GM12878 (cell line): ENCODE measurements around the gene CDC14B. TPM values are rescaled to one million over a fixed set of nuclear protein-coding genes. Genes with fewer than 3 reads are reported as not detected.
A peak's percentile ranks its signal among the peaks of the same experiment; 100 is the strongest.

Experiments
- BACH1 ChIP-seq: fragments of 450-650 bp; IDR thresholded peaks from 2 replicates; pipeline ENCODE4 v1.6.1; 2017; ENCODE audit warnings: mild to moderate bottlenecking, borderline replicate concordance
- BMI1 ChIP-seq: fragments of 450-650 bp; IDR thresholded peaks from 2 replicates; pipeline ENCODE4 v1.6.1; 2016; ENCODE audit warnings: mild to moderate bottlenecking, moderate library complexity, borderline replicate concordance
- EGR1 ChIP-seq, 2 experiments: IDR thresholded peaks; 1 replicate in 1 of 2; 2 replicates in 1 of 2; pipeline ENCODE4 v1.6.1; 2011 to 2012; ENCODE audit warnings: low read depth in 2 of 2, low read length in 2 of 2, borderline replicate concordance in 1 of 2, mild to moderate bottlenecking in 1 of 2, moderate library complexity in 1 of 2
- ETV6 ChIP-seq, 2 experiments: fragments of 450-650 bp in 1 of 2; IDR thresholded peaks in 1 of 2; conservative IDR thresholded peaks in 1 of 2; 2 replicates each; pipeline ENCODE4 v1.6.1; 2014; ENCODE audit warnings: antibody characterized with exemption in 1 of 2, borderline replicate concordance in 1 of 2, low read depth in 1 of 2, mild to moderate bottlenecking in 1 of 2, moderate library complexity in 1 of 2
- IKZF2 ChIP-seq, 2 experiments: fragments of 450-650 bp; IDR thresholded peaks; 2 replicates each; pipeline ENCODE4 v1.6.1; 2017; ENCODE audit warnings: mild to moderate bottlenecking in 2 of 2, moderate library complexity in 2 of 2
- MTA2 ChIP-seq: fragments of 450-650 bp; IDR thresholded peaks from 2 replicates; pipeline ENCODE4 v1.6.1; 2016; ENCODE audit warnings: low read depth, mild to moderate bottlenecking, moderate library complexity
- MYB ChIP-seq: fragments of 150-350 bp; IDR thresholded peaks from 2 replicates; pipeline ENCODE4 v1.6.1; 2014; ENCODE audit warnings: mild to moderate bottlenecking, low read depth, low read length, borderline replicate concordance
- NFIC ChIP-seq: IDR thresholded peaks from 2 replicates; pipeline ENCODE4 v1.6.1; 2012; ENCODE audit warnings: low read depth, mild to moderate bottlenecking, inconsistent platforms, low read length, moderate library complexity
- NFYA ChIP-seq: IDR thresholded peaks from 2 replicates; pipeline ENCODE4 v1.6.1; 2011; ENCODE audit warnings: low read depth, mild to moderate bottlenecking, low read length, improper control_type of control experiment, borderline replicate concordance
- PAX5 ChIP-seq: IDR thresholded peaks from 2 replicates; pipeline ENCODE4 v1.6.1; 2011; ENCODE audit warnings: low read depth, low read length, borderline replicate concordance
- RAD21 ChIP-seq: IDR thresholded peaks from 2 replicates; pipeline ENCODE4 v1.6.1; 2011; ENCODE audit warnings: mild to moderate bottlenecking, low read depth, low read length, moderate library complexity; ENCODE audit not compliant: insufficient read depth
- RELA ChIP-seq: fragments of 450-650 bp; IDR thresholded peaks from 2 replicates; pipeline ENCODE4 v1.8.0; 2014; ENCODE audit warnings: borderline replicate concordance; ENCODE audit not compliant: partially characterized antibody
- SMC3 ChIP-seq: IDR thresholded peaks from 2 replicates; pipeline ENCODE4 v1.6.1; 2011; ENCODE audit warnings: low read length, improper control_type of control experiment, borderline replicate concordance
- SREBF2 ChIP-seq: IDR thresholded peaks from 2 replicates; pipeline ENCODE4 v1.6.1; 2012; ENCODE audit warnings: mild to moderate bottlenecking, low read length
- ZBED1 ChIP-seq: IDR thresholded peaks from 2 replicates; pipeline ENCODE4 v1.6.1; 2016; ENCODE audit warnings: borderline replicate concordance
- ZSCAN29 ChIP-seq: fragments of 450-650 bp; IDR thresholded peaks from 2 replicates; pipeline ENCODE4 v1.6.1; 2017; ENCODE audit warnings: mild to moderate bottlenecking, moderate library complexity
- ZZZ3 ChIP-seq: IDR thresholded peaks from 2 replicates; pipeline ENCODE4 v1.6.1; 2011; ENCODE audit warnings: low read depth; ENCODE audit not compliant: control insufficient read depth, insufficient read length
- polyA plus RNA-seq, 11 experiments: library from polyadenylated mRNA; depleted of rRNA in 4 of 11; unstranded in 6 of 11; stranded (reverse) in 5 of 11; fragments of >200 nt; fragmentation: Nextera tagmentation in 4 of 11; fragmentation: Illumina TruSeq in 1 of 11; extraction: Ambion mirVana in 4 of 11; extraction: Trizol in 1 of 11; gene quantifications; 1 replicate in 1 of 11; 2 replicates in 10 of 11; pipeline versions ENCODE4 v1.2.1 to v1.2.3, GENCODE V29; 2011 to 2016; ENCODE audit warnings: inconsistent platforms in 2 of 11, missing spikeins in 2 of 11, low read depth in 1 of 11
- total RNA-seq, 4 experiments: library from RNA; depleted of rRNA in 3 of 4; stranded (reverse); fragments of >200 nt in 3 of 4; fragmentation: Illumina TruSeq in 1 of 4; extraction: Trizol in 1 of 4; gene quantifications; 2 replicates each; pipeline versions ENCODE4 v1.2.1 to v1.2.3, GENCODE V29; 2013 to 2021
- TF ChIP-seq, protein P1 (sequence below): IDR thresholded peaks from 2 replicates; pipeline ENCODE4 v1.6.1; 2011; ENCODE audit warnings: low read depth, mild to moderate bottlenecking, low read length, moderate library complexity, borderline replicate concordance; ENCODE audit errors: extremely low read depth
- TF ChIP-seq, protein P2 (sequence below): fragments of 450-650 bp; formaldehyde crosslinking; IDR thresholded peaks from 2 replicates; pipeline ENCODE4 v1.4.0; 2020; ENCODE audit warnings: mild to moderate bottlenecking, moderate library complexity
- TF ChIP-seq, protein P3 (sequence below): fragments of 450-650 bp; IDR thresholded peaks from 2 replicates; pipeline ENCODE4 v1.6.1; 2017; ENCODE audit warnings: low read depth, mild to moderate bottlenecking, moderate library complexity
- TF ChIP-seq, protein P4 (sequence below): fragments of 450-650 bp; IDR thresholded peaks from 2 replicates; pipeline ENCODE4 v1.6.1; 2017; ENCODE audit warnings: borderline replicate concordance
- TF ChIP-seq, protein P5 (sequence below): IDR thresholded peaks from 2 replicates; pipeline ENCODE4 v1.6.1; 2011; ENCODE audit warnings: low read depth, low read length, improper control_type of control experiment, borderline replicate concordance

Gene CDC14B
- total and polyA plus RNA-seq, 10 of the 15 experiments (the other 5 are each of a cell fraction or from before 2014, with no cell fraction given), result 3.7 to 11.7 (median 6.2) TPM

DNA sequence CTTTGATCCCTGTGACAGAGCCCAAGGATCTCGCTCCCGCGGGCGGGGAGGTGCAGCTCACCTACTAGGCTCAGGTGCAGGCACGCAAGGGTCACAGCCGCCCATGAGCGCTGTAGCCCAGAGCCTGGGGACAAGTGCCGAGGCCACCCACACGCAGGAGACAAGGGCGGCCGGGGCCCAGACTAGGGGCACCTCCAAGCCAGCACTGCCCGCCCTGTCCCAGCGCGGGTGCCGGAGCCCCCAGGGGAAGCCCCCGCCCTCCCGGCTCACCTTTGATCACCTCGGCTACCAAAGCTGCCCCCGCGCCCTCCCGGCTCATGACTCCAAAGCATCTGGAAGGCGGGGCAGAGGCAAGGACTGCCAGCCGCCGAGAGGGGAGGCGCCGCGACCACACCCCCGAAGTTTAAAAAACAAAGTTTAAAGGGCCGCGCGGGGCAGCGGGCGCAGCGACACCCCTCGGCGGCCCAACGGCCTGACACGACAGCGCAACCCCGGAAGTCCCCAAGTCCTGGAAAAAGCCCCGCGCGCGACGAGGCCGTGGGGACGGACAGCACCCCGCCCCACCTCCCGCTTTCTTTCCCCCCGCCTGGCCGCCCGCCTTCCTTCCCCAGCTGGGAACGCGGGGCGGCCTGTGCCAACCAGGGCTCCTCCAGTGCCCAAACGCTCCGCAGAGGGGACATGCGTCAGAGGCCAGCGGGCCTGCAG is 53.0 kb downstream of the CDC14B start (continued):
- TF ChIP-seq EGR1 (IDR thresholded peaks at IDR 0.05; ENCODE audit: borderline replicate concordance in 1 of 2, low read depth in 2 of 2, low read length in 2 of 2) (no peak), ETV6 (conservative IDR thresholded peaks at IDR 0.05 in 1 of 2, IDR thresholded peaks at IDR 0.05 in 1 of 2; ENCODE audit: borderline replicate concordance in 1 of 2, low read depth in 1 of 2) (no peak), PAX5 (0 out of 2 replicates have a peak, but pooled peaks have one; percentile 9), ZSCAN29 (no peak), NFIC (no peak), BMI1 (no peak), ZBED1 (no peak), NFYA (no peak), ZZZ3 (no peak), SMC3 (peak; percentile 27; the same call in 1 of the 2 replicates), RAD21 (peak; percentile 57), MTA2 (peak; percentile 26; the same call in 1 of the 2 replicates), SREBF2 (no peak), IKZF2 (IDR thresholded peaks at IDR 0.05) (peak; percentile 7 to 41; a peak in 1 of 4 replicates), BACH1 (peak; percentile 35), MYB (no peak), RELA (peak; percentile 65)
- TF ChIP-seq, protein P1, sequence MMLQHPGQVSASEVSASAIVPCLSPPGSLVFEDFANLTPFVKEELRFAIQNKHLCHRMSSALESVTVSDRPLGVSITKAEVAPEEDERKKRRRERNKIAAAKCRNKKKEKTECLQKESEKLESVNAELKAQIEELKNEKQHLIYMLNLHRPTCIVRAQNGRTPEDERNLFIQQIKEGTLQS, result no peak
- TF ChIP-seq, protein P2, sequence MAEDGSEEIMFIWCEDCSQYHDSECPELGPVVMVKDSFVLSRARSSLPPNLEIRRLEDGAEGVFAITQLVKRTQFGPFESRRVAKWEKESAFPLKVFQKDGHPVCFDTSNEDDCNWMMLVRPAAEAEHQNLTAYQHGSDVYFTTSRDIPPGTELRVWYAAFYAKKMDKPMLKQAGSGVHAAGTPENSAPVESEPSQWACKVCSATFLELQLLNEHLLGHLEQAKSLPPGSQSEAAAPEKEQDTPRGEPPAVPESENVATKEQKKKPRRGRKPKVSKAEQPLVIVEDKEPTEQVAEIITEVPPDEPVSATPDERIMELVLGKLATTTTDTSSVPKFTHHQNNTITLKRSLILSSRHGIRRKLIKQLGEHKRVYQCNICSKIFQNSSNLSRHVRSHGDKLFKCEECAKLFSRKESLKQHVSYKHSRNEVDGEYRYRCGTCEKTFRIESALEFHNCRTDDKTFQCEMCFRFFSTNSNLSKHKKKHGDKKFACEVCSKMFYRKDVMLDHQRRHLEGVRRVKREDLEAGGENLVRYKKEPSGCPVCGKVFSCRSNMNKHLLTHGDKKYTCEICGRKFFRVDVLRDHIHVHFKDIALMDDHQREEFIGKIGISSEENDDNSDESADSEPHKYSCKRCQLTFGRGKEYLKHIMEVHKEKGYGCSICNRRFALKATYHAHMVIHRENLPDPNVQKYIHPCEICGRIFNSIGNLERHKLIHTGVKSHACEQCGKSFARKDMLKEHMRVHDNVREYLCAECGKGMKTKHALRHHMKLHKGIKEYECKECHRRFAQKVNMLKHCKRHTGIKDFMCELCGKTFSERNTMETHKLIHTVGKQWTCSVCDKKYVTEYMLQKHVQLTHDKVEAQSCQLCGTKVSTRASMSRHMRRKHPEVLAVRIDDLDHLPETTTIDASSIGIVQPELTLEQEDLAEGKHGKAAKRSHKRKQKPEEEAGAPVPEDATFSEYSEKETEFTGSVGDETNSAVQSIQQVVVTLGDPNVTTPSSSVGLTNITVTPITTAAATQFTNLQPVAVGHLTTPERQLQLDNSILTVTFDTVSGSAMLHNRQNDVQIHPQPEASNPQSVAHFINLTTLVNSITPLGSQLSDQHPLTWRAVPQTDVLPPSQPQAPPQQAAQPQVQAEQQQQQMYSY (CRISPR knock-in tag), result no peak
- TF ChIP-seq, protein P3, sequence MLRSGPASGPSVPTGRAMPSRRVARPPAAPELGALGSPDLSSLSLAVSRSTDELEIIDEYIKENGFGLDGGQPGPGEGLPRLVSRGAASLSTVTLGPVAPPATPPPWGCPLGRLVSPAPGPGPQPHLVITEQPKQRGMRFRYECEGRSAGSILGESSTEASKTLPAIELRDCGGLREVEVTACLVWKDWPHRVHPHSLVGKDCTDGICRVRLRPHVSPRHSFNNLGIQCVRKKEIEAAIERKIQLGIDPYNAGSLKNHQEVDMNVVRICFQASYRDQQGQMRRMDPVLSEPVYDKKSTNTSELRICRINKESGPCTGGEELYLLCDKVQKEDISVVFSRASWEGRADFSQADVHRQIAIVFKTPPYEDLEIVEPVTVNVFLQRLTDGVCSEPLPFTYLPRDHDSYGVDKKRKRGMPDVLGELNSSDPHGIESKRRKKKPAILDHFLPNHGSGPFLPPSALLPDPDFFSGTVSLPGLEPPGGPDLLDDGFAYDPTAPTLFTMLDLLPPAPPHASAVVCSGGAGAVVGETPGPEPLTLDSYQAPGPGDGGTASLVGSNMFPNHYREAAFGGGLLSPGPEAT, result peak; percentile 64; the same call in 1 of the 2 replicates
- TF ChIP-seq, protein P4, sequence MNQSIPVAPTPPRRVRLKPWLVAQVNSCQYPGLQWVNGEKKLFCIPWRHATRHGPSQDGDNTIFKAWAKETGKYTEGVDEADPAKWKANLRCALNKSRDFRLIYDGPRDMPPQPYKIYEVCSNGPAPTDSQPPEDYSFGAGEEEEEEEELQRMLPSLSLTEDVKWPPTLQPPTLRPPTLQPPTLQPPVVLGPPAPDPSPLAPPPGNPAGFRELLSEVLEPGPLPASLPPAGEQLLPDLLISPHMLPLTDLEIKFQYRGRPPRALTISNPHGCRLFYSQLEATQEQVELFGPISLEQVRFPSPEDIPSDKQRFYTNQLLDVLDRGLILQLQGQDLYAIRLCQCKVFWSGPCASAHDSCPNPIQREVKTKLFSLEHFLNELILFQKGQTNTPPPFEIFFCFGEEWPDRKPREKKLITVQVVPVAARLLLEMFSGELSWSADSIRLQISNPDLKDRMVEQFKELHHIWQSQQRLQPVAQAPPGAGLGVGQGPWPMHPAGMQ, result no peak
- TF ChIP-seq, protein P5, sequence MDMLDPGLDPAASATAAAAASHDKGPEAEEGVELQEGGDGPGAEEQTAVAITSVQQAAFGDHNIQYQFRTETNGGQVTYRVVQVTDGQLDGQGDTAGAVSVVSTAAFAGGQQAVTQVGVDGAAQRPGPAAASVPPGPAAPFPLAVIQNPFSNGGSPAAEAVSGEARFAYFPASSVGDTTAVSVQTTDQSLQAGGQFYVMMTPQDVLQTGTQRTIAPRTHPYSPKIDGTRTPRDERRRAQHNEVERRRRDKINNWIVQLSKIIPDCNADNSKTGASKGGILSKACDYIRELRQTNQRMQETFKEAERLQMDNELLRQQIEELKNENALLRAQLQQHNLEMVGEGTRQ, result no peak
